GM19193 (cell line): Measurements from ENCODE around the gene RPS6KA5.

ENCODE experiments used
- POLR2A ChIP-seq: IDR thresholded peaks from 4 replicates; pipeline ENCODE4 v1.6.1; 2011; ENCODE audit not compliant: insufficient read depth, insufficient read length; ENCODE audit errors: extremely low read depth

RPS6KA5 gene

DNA sequence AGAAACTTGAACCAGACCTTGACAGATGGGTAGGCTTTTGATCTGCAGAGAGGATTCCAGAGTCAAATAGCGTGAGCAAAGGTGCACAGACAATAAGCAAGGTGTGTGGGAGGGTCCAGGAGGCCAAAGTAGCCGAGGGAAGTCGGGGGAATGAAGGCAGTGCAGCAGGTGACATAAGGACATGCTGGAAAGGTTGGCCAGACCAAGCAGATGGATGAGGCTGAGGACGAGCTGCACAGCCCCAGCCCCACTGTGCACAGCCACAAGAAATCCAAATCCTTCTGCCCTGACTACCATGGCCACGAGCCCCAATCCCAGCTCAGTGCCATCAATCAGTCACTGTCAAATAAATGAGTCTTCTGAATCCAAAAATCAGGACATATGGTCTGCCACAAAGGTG is 249.6 kb downstream of the RPS6KA5 start:
- TF ChIP-seq POLR2A: no peak

DNA sequence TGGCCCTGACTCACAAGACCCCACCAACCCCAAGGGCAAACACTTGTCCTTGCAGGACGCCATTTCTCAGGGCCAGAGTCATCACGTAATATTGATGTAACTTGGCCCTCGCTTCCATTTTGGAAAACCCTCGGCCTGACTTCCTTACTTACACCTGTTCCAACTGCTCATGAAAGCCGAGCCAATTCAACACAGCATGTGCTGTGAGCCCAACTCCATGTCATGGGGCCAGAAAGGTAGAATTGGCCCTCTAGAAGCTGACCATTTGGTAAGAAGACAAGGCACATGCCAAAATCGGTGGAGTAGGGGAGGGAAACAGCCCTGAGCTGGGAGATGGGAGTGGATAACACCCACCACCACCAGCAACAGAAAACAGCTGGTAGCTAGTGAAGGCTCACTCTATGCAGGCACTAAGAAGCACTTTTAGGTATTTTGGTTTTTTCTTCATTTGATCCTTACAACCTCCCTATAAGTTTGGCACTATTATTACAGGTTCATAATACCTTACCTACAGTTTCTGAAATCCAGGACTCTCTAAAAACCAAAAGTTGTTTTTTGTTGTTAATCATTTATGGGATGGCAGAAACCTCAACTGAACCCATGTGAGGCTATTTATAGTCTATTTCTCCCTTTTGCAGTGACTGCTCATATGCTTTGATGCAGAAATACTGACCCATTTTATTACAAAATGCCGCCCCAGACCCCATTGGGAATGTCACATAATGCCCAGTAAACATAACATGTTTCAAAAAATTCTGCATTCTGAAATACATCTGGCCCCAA is 250.7 kb downstream of the RPS6KA5 start:
- TF ChIP-seq POLR2A: no peak

DNA sequence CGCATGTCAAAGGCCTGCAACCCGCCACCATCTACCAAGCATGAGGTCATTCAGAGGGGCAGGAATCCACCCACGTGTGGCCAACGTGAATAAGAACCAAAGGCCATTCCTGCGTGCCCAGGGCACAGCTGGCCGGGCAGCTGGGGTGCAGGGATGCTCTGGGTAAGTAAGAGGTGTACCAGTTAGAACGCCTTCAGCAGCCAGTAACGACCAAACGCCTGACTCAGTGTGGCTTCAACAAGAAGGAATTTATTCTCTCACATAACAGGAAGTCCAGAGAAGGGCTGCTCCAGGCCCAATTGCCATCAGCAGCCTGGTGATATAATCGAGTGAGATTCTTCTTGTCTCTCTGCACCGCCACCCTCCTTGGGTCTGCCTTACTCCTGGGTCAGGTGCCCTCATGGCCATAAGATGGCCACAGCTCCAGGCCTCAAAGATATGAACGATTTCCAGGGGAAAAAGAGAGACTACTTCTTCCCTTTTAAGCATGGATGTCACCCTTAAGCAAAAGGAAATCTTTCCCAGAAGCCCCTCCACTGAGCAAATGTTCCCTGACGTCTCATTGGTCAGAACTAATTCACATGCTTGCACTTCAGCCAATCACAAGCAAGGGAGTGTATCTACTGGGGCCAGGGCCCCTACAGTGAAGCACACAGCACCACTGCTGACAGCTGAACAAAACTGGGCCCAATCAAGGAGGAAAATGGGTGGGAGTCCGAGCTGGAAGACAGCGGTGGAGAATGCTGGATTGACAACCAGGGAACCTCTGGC is 251.5 kb downstream of the RPS6KA5 start:
- no peak for TF ChIP-seq POLR2A

DNA sequence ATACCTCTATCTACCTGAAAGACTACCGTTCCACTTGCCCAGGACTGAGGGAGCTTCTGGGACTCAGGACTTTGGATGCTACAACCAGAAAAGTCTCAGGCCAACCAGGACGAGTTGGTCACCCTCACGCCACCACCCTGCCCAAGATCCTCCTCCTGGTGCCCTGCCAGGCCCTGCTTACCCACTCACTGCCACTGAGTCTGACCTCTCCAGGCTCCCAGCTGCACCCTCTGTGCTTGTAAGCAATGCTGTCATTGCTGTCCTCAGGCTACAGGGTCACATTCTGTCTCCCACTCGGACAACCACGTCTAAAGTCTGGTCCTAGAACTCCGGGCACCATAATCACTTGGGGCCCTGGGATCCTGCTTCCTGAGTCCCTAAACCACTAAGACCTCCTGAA is 253.4 kb downstream of the RPS6KA5 start:
- TF ChIP-seq POLR2A: no peak

DNA sequence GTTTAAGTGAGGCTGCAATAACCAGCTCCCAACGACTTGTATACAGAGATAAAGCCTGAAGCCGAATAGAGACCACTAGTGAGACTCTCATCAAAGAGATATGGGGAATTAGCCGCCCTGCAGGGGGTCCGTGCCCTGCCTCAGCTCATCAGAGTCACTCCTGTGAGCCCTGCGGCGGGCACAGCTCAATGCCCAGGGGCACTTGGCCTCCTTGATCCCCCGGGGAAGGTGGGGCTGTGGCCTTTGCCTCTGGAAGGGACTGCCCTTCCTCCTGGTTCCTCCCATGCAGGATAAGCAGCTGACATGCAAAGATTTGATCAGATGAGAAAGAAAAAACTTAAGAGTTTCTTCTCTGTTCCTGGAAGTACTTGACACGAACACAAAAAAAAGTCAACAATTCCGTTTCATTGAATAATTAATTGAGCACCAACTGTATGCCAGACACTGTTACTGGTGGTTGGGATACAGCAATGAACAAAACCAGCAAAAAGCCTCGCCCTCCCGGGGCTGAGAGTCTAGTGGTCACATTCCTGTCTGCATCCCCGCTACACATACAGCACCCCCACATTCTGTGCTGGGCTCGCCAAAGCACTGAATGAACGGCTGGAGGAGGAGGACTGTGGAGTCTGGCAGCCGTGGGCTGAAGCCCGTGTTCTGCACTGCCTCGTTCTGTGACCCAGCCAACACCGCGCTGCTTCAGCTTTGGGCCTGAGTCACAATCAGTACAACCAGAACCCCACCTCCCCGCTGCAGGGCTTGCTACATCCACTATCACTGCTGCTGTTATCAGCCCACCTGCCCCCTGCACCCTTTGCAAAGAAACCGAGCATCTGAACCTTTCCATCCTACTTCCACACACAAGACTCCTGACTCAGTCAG is 254.5 kb downstream of the RPS6KA5 start:
- TF ChIP-seq POLR2A: no peak

DNA sequence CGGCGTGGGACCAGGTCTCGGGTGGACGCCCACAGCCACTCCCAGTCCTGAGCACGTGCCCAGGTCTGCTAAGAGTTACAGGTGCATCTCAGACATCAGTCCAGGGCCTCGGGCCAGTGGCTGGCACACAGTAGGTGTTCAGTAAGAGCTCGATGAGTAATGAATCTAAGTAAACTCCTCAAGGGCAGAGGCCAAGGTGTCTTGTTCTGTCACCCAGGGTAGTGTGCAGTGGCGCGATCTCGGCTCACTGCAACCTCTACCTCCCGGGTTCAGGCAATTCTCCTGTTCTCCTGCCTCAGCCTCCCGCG is 255.4 kb downstream of the RPS6KA5 start:
- no peak for TF ChIP-seq POLR2A

DNA sequence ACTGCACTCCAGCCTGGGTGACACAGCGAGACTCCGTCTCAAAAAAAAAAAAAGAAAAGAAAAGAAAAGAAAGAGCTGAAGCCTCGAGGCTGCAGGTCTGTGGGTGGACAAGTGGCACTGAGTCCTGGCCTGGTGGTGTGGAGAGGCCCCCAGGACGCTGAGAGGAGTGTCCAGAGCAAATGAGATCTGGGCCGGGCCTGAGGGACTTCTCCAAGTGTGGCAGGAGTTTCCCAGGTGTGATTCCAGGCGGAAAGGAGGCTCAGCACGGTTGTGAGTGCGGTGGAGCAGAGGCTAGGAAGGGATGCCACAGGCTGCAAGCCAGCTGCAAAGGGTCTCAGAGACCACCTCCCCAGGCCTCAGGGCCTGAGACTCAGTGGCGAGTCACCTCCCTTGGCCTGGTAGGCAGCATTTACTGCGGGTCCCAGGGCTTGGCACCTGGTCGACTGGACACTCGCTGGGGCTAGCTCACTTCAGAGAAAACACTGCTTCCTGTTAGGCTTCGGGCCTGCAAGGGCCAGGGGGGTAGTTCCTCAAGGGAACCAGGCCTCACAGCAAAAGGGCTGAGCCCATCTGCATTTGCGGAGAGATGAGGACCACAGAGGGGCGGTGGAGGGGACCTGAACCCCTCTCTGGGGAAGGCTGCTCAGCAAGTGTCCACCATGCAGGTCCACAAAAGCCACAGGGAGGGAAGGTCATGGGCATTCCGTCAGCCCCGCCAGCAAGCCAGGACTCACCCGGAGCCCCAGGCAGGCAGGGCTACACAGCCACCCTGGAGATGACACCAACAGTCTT is 256.0 kb downstream of the RPS6KA5 start:
- TF ChIP-seq POLR2A: no peak

DNA sequence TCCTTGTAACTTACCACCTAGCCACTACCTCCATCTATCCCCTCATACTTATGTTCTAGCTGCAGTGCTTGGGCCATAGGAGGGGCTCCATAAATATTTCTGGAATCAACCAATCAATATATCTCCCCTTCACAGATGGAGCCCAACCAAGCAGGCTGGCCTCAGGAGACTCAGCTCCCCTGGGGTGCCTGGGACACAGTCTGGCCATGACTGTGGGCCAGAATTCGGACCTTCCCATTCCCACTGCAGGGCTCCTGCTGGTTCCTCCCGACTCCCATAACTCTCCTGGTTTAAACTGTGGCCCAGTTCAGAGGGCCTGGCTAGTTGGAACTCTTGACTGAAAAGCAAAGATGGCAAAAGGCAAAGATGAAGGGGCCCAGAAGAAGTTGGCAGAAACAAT is 257.2 kb downstream of the RPS6KA5 start:
- TF ChIP-seq POLR2A: no peak

DNA sequence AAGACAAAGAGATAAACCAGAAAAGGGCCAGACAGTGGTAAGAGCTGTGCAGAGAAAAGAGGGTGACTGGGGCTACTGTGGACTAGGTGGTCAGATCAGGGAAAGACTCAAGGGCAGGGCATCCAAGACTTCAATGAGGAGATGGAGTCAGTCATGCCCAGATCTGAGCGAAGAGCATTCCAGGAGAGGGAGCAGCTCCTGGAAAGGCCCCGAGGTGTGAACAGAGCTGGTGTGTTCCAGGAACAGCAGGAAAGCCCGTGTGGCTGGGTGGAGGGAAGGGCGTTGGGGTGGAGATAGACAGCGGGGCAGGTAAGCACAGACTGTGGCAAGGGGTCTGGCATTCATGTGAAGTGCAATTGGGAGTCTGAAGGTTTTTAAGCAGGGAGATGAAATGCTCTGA is 261.0 kb downstream of the RPS6KA5 start:
- TF ChIP-seq POLR2A: no peak

DNA sequence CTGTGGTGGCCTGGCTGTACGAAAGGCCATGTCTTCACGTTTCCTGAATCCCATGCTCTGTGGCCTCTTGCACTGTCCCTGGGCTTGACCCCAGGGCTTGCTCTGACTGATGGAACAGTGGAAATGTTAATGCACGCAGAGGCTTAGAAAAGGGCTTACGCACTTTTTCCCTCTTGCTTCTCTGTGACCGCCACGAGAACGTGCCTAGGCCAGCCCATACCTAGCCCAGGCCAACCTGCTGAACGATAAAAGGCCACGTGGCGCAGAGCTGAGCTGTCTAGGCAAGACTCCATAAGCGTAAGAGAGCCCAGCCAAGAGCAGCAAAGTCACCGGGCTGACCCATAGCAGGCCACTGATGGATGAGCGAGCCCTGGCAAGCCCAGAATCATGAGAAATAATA is 262.5 kb downstream of the RPS6KA5 start:
- no peak for TF ChIP-seq POLR2A
